ENCODE measurements around the gene TRIM14.

- TF ChIP-seq ZNF761 (CRISPR knock-in tag; conservative IDR thresholded peaks at IDR 0.05) (no peak), ZNF263 (CRISPR knock-in tag; IDR thresholded peaks at IDR 0.05) (no peak), RAD21 (CRISPR knock-in tag; IDR thresholded peaks at IDR 0.05) (no peak), CBFB (CRISPR knock-in tag; IDR thresholded peaks at IDR 0.05) (no peak), ZNF12 (CRISPR knock-in tag; IDR thresholded peaks at IDR 0.05) (no peak), ZNF318 (CRISPR knock-in tag; IDR thresholded peaks at IDR 0.05) (no peak)
Measured at GRCh38 chr9:98157372-98157771, 38.4 kb upstream of the TRIM14 start.

All from HepG2 (cell line).